GM15510 (cell line): Measurements from ENCODE around the gene BACE1.

Experiments
- POLR2A ChIP-seq: IDR thresholded peaks from 3 replicates; pipeline ENCODE4 v1.6.1; 2011; ENCODE audit warnings: borderline replicate concordance; ENCODE audit not compliant: insufficient read length; ENCODE audit errors: extremely low read depth

BACE1 gene

DNA sequence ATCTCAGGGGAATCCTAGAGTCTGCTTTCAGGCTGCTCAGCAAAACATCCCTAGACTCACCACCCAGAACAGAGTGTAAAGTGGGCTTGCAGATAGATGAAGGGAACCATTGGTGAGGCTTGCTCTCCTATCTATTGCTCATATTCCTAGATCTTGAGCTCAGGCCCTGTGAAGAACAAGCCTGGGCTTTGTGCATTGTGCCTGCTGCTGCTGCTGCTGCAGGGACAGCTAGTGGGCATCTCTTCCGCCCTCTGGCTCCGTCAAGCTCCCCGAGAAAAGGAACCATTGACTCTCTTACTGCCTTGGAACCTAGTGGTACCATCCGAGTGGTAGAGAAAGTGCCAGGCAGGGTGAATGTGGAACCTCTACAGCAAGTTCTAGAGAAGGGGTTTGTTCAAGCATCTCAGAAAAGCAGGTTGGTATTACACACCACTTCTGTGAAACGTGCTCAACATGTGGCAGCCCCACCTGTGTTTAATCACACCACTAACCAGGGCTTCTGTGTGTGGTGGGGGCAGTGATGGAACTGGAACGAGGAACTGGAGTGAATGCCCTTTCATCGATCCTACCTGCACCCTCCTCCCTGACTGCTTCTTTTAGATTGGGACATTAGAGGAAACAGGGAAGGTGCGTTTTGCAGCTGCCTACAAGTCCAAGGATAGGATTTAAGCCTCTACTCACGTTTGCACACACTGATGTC, 20.5 kb downstream of the BACE1 start:
- no peak for TF ChIP-seq POLR2A

DNA sequence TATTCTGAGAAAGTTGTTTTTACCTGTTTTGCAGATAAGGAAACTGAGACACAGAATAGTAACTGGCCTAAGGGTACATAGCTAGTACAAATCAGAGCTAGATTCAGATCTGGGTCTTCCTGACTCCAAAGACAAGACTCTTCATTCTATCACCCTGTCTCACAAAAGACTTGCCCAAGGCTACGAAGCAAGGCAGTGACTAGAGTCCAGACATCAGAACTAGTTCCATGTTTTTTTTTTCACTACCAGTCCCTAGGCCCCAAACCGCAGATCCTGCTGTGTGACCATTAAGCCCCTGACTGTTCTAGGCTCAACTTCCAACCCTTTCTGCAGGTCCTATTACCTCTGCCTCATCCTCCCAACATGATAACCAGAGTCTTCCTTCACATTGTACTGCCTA, 23.4 kb downstream of the BACE1 start:
- TF ChIP-seq POLR2A = no peak

DNA sequence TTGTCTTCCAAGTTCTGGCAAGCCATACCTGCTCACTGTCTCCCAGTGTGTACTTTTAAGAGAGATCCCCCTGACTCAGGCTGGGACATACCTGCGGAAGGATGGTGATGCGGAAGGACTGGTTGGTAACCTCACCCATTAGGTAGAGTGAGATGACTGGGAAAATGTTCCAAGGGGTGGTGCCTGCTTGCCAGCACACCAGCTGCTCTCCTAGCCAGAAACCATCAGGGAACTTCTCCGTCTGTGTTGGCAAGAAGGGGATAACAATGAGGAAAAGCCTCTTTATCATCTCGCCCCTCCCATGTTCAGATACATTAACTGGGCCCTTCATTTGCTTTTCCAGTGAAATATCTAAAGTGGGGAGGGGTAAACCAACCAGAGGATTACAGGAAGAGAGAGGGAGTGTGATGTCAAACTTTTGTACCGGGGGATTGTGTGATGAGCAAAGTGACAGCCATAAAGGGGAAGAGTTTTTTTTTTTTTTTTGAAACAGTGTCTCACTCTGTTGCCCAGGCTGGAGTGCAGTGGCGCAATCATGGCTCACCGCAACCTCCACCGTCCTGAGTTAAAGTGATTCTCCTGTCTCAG, 25.2 kb downstream of the BACE1 start, which contains the start of gene BACE1-AS:
TSS of gene BACE1-AS (plus strand) at position 538 of the 588 bp plus-strand sequence.
- no peak for TF ChIP-seq POLR2A

DNA sequence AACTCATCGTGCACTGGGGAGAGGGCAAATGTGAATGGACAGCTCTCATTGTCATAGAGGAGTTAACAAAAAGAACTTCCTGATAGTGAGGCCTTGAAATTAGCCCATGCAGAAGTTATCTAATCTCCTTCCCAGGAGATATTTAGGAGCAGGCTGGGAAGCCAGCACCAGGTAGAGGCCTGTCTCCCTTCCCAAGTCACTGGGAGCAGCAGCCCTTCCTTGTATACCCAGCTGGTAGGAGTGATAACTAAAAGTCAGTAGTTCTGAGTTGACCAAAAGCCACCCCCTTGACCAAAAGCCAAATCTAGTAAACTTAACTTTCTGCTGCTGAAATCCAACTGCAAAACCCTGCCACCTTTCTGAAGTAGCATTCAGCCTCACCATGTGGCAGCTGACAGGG, 26.3 kb downstream of the BACE1 start:
- no peak for TF ChIP-seq POLR2A

DNA sequence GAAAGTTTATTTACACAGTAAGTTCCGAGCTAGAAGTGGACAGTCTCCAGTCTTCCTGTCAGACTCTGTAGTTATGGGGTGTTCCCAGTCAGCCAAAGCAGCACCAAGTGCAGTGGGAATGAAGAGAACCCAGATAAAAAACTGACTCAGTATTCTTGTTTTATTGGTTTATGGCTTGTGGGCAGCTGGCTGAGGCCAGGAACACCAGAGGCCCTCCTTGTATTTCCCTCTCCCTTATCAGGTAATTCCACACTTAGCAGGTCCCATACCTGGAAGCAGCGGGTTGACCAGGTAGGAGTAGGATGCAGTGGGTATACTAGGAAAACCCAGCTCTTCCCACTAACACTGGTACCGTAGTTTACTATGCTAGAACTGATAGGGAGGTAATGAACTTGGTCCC, 28.4 kb downstream of the BACE1 start:
- TF ChIP-seq POLR2A = no peak

DNA sequence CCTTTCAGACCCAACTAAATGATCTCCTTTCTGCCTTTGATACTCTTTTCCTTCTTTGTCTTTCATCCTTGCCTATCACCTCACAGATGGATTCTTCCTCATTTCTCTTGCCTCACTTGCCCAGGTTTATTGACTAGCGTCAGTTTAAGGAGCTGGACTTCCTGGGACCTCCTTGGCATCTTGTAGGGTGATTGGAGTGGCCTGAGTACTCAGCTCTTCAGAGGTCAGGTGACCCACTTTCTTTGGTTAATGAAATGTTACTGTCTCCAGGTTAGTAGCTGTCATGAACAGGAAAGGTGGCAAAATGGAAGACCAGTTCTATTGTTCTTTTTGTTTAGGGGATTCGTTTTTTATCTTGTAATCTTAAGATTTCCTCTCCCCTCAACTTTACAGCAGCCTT, 29.5 kb downstream of the BACE1 start:
- TF ChIP-seq POLR2A = no peak

DNA sequence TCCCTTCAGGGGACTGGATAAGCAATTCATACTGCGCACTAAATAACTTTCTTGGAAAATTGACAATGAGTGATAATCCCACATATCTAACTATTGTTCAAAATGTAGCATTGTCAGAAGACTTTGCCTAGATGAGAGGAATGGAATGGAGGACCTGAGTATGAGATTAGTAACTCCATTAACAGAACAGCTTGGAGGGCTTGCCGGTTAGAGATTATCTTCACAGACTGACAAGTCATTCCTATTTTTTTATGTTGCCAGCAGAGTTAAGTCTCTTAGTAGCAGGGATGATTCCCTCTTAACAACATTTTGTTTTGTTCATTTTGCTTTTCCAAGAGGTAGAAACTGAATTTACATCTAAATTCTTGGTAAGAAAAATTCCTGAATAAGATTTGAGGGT, 32.0 kb downstream of the BACE1 start:
- no peak for TF ChIP-seq POLR2A

DNA sequence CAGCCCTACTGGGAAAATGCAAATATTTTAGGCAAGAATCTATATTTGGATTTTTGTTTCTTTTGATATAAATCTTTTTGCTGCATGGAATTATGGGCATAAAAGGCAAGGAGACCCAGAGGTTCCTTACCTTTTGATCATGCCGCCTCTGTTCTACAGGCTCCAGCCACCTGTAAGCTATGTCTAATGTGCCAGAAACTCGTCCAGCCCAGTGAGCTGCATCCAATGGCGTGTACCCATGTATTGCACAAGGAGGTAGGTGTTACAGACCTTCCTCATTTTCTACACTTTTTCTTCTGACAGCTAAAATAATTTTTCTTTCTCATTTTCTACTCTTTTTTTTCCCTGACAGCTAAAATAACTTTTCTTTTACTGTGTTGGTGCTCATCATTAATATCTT, 33.1 kb downstream of the BACE1 start:
- no peak for TF ChIP-seq POLR2A

DNA sequence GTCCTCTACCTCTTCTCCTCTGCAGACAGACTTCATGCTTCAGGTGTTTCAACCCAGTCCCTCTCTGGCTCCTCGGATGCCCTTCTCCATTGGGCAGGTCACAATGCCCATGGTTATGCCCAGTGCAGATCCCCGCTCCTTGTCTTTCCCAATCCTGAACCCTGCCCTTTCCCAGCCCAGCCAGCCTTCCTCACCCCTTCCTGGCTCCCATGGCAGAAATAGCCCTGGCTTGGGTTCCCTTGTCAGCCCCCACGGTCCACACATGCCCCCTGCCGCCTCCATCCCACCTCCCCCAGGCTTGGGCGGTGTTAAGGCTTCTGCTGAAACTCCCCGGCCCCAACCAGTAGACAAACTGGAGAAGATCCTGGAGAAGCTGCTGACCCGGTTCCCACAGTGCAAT, 34.2 kb downstream of the BACE1 start:
- TF ChIP-seq POLR2A = no peak

DNA sequence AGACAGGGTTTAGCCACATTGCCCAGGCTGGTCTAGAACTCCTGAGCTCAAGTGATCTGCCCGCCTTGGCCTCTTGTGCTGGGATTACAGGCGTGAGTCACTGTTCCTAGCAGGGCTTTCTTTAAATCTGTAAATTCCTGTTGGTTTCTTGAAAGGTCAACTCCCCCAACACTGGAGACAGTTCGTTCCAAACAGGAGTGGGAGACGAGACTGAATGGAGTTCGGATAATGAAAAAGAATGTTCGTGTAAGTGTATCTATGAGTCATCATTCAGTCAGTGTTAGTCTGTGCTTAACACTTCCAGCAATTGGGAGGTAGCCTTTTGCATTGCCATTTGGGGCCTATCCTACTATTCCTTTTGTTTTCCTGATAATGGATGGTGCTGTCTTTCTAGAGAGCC, 34.9 kb downstream of the BACE1 start:
- no peak for TF ChIP-seq POLR2A

DNA sequence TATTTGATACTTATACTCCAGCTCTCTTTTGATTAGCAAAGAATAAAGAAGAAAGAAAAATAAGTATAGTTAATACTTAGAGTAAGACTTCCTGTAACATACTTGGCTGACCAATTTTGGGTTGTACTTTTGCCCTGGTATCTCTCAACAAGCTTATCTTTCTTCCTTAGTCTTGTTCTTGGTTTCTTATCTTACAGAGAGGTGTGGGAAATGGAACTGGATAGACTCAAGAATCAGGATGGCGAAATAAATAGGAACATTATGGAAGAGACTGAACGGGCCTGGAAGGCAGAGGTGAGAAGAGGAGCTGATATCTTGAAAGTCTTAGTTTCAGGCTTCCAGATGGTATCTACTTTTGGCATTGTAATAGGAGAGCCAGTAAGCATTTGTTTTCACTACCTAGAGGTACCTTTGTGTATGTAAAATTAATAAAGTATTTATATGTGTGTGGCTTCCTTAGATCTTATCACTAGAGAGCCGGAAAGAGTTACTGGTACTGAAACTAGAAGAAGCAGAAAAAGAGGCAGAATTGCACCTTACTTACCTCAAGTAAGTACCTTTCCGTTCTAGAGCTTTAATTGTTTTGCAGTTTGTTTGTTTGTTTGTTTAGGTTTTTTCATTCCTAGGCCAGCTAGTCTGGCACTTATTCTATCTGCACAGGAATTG, 36.2 kb downstream of the BACE1 start:
- no peak for TF ChIP-seq POLR2A

DNA sequence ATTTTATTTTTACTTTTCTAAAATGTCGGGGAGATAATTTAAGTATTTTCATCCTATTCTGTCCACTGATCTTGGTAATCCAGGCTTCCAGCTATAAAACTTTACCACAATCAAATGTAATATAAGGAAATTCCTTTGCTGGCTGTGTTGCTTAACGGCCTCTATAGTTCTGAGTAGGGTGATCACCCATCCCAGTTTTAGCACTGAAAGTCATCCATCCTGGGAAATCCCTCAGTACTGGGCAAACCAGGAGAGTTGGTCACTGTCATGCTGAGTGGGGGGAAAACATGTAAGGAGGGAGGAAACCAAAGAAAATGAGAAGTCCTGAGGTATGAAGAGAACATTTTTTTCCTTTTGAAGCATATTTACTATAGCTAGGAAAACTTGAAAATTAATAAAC, 37.7 kb downstream of the BACE1 start:
- TF ChIP-seq POLR2A = no peak

DNA sequence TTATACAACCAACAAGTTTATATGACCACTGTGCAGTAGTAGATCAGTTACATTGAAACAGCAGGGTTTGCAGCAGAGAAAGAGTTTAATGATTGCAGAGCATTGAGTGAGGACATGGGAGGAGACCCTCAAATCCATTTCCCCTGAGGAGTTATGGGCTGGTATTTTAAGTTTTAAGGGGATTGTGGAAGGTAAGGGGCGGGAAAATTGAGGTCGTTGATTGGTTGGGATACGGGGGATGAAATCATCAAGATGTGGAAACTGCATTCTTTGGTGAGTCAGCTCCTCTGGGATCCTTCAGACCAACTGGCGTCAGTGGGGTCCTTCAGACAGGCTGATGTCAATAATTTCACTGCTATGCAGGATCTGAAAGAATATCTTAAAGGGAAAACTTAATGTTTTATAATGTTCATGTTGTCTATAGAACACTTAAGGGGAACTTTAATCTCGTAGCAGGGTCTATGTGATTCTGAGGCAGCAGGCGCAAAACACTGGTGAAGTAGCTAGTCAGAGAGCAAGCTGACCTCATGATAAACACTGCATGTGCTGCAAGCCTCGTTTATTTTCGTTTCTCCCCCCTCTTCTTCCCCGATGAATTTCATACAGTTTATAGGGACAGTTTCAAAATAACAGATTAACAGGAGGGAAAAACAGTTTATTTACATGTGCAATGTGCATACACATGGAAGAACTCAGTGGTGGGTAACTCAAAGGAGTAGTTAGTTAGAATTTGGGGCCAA, 42.3 kb downstream of the BACE1 start:
- no peak for TF ChIP-seq POLR2A

DNA sequence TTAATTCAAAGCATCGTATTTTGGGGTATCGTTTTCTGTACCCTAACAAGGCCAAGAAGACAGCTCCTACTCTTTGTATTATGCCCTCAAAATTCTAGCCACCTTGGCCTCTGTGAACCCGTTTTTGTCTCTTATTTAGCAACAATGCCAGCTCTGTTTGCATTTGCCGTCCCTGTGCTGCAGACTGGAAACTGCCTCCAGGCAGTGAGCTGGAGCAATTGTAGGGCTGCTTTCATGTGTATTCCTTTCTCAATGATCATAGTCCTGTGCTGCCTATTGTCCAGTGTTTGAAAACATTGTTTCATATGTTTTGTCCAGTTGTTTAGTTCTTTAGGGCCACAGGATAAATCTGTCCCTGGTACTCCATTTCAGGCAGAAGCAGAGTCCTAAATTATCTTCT, 44.8 kb downstream of the BACE1 start:
- no peak for TF ChIP-seq POLR2A

DNA sequence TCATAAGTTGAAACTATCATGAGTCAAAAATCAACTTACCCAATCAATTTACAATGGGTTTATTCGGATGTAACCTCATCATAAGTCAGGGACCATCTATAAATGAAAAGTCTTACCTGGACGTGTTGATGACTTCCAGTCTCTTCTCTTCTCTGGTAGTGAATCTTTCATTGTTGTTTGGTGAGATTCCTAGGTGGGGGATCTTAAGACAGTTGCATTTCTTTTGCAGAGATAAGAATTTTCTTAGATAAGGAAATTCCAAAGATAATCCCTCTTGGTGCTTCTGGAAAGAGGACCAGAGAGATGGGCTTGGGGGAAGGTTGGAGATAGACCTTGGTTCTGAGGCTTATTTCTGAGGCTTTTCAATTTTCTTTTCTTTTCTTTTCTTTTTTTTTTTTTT, 46.2 kb downstream of the BACE1 start:
- TF ChIP-seq POLR2A = no peak

DNA sequence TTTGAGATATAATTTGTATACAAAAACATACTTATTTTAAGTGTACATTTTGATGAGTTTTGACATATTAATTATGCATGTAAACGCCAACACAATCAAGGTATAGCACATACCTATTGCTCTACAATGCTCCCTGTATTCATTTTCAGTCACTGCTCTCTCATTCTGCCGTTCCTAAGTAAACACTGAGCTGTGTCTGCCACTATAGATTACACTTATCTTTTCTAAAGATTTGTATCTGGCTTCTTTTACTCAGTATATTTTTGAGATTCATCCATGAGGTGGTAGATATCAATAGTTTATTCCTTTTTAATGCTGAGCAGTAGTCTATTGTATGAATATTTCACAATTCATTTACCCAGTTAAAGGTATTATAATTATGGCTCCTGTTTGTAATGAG, 50.3 kb downstream of the BACE1 start:
- no peak for TF ChIP-seq POLR2A

DNA sequence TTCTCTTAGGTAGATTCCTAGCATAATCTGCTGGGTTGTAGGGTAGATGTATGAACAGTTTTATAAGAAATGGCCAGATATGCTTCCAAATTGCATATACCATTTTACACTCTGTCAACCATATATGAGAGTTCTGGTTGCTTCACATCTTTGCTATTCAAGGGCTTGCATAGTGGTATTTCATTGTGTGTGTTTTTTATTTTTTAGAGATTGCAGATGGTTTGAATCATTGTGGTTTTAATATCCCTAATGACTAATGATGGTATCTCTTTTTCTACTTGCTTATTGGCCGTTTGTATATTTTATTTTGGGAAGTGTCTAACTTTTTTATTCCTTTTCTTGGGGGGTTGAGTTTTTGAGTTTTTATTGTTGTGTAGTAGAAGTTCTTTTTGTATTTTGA, 56.6 kb downstream of the BACE1 start:
- TF ChIP-seq POLR2A = no peak

DNA sequence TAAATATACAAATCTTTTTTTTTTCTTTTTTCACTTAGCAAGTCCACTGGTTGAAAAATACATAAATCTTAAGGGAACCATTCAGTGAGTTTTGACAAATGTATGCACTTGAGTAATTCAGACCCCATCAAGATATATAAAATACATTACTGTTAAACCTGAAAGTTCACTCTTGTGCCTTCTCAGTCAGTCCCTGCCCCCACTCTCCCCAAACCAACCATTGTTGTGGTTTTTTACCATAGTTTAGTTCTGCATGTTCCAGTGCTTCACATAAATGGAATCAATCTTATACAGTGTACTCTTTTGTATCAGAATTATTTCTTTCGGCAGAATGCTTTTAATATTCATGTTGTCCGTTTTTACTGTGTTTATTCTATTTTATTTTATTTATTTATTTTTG, 57.5 kb downstream of the BACE1 start:
- no peak for TF ChIP-seq POLR2A
